Lower lobe of right lung (tissue), 2 donors: ENCODE measurements around the gene ABCD4. TPM values are rescaled to one million over a fixed set of nuclear protein-coding genes. Genes with fewer than 3 reads are reported as not detected.

ENCODE experiments used
- ATAC-seq, 2 donors: fragments of 200-7000 bp; cut with Tn5 transposase; one replicate each; pipeline ENCODE4 v1.9.1; 2020 to 2022; ENCODE audit warnings: mild to moderate bottlenecking in 2 of 2, moderate library complexity in 2 of 2
- DNase-seq: peaks from one replicate; pipeline ENCODE4 v3.0.0-alpha.2; 2020
- H3K27ac ChIP-seq: fragments of 200-600 bp; one replicate; pipeline ENCODE4 v1.8.0; 2022
- H3K27me3 ChIP-seq: fragments of 200-600 bp; one replicate; pipeline ENCODE4 v1.8.0; 2022; ENCODE audit warnings: low read depth
- H3K36me3 ChIP-seq: fragments of 200-600 bp; one replicate; pipeline ENCODE4 v1.8.0; 2022; ENCODE audit warnings: mild to moderate bottlenecking
- H3K4me1 ChIP-seq: fragments of 200-600 bp; one replicate; pipeline ENCODE4 v1.8.0; 2022
- H3K4me3 ChIP-seq: fragments of 200-600 bp; one replicate; pipeline ENCODE4 v1.8.0; 2022; ENCODE audit warnings: mild to moderate bottlenecking
- H3K9me3 ChIP-seq: fragments of 200-600 bp; one replicate; pipeline ENCODE4 v1.8.0; 2022
- intact Hi-C: fragments of 100-400 bp; cut with DNase I; formaldehyde crosslinking; loops from one replicate; pipeline ENCODE4 v1.11.0; 2022
- total RNA-seq: library from RNA; stranded (reverse); fragmentation: NEBNext Ultra II Directional; extraction: Animal tissue kit (Norgen Biotek cat#: 25700); gene quantifications from one replicate; pipeline ENCODE4 v1.2.1, GENCODE V29; 2021
- TF ChIP-seq, protein P1 (sequence below): fragments of 200-600 bp; IDR thresholded peaks from one replicate; pipeline ENCODE4 v1.8.0; 2022; ENCODE audit warnings: antibody characterized with exemption, mild to moderate bottlenecking
- donor health status: DM: no; HTN: yes; CAD: no; lungs with severe emphysema.

ABCD4 gene
- total RNA-seq, 1 donor from 2014 or later, result 53.3 TPM

DNA sequence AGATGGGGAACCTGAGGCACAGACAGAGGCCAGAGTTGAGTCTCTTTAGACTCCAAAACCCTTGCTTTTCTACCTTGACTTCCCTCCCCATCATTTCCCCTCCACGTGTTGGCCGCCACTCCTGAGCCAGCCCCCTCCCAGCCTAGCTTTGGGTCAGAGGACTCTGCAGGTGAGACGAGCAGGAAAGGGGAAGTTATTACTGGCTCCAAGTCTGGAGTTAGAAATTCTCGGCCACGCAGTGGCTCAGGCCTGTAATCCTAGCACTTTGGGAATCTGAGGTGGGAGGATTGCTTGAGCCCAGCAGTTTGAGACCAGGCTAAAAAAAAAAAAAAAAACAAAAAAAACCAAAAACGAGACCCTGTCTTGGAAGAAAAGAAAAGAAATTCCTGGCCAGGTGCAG is 54.7 kb downstream of the ABCD4 start:
- DNase-seq (no peak), ATAC-seq (no peak)
- no peak overlapping the region for H3K4me3 ChIP-seq
- peaks cover 6% of the 10 kb centered on the region for H3K4me1 ChIP-seq
- H3K27me3 ChIP-seq, result peaks cover 42% of the 10 kb centered on the region
- intact Hi-C loops, result no loop called here
- no peaks in the 10 kb centered on the region for H3K36me3 ChIP-seq
- H3K9me3 ChIP-seq, result no peaks in the 10 kb centered on the region
- TF ChIP-seq, protein P1, sequence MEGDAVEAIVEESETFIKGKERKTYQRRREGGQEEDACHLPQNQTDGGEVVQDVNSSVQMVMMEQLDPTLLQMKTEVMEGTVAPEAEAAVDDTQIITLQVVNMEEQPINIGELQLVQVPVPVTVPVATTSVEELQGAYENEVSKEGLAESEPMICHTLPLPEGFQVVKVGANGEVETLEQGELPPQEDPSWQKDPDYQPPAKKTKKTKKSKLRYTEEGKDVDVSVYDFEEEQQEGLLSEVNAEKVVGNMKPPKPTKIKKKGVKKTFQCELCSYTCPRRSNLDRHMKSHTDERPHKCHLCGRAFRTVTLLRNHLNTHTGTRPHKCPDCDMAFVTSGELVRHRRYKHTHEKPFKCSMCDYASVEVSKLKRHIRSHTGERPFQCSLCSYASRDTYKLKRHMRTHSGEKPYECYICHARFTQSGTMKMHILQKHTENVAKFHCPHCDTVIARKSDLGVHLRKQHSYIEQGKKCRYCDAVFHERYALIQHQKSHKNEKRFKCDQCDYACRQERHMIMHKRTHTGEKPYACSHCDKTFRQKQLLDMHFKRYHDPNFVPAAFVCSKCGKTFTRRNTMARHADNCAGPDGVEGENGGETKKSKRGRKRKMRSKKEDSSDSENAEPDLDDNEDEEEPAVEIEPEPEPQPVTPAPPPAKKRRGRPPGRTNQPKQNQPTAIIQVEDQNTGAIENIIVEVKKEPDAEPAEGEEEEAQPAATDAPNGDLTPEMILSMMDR, result no peak
- H3K27ac ChIP-seq, result no peak overlapping the region

DNA sequence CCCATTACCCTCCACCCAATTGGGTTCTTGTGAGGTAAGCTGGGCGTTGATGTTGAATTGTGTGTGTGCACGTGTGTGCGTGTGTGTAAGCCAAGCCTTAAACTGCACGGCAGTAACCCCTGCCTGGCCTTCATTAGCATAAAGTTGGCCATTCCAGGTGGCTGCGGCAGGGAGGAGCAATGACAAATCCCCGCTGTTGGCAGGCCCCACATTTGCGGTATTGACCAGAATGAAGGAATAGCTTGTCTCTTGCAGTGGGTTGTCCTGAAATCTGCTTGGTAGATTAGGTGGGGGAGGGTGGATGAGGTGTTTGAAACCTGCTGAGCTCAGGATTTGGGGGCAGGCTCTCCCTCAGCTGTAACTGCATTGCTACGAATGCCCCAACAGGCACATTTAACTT is 56.2 kb downstream of the ABCD4 start:
- Histone ChIP-seq H3K9me3 (no peaks in the 10 kb centered on the region), H3K4me3 (no peak overlapping the region), H3K36me3 (no peaks in the 10 kb centered on the region), H3K27me3 (peaks cover 57% of the 10 kb centered on the region), H3K4me1 (peaks cover 5% of the 10 kb centered on the region), H3K27ac (no peak overlapping the region)
- DNase-seq, result no peak
- intact Hi-C loops, result no loop called here
- no peak for ATAC-seq
- TF ChIP-seq, protein P1, result no peak

DNA sequence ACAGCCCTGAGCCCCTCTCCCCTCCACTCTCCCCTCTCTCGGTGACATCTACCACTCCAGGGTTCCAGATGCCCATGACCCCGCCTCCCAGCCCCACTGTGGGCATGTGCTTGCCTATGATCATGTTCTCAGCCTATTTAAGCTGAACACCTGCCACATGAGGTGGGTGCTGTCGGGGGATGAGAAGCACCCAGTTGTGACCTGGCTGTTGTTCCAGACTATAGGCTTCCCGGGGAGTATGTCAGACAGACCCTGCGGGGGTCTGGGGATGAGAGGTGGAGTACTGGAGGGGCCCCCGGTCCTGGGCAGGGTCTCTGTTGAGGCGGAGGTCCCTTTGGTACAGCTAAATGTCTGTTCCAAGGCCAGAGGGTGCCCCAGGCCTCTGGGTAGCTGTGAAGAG is 57.4 kb downstream of the ABCD4 start:
- H3K4me1 ChIP-seq, result peaks cover 14% of the 10 kb centered on the region
- intact Hi-C loops, result no loop called here
- ATAC-seq (no peak), DNase-seq (no peak)
- H3K27ac ChIP-seq, result no peak overlapping the region
- H3K9me3 ChIP-seq, result no peaks in the 10 kb centered on the region
- TF ChIP-seq, protein P1, result no peak
- H3K36me3 ChIP-seq, result no peaks in the 10 kb centered on the region
- no peak overlapping the region for H3K4me3 ChIP-seq
- H3K27me3 ChIP-seq, result peaks cover 69% of the 10 kb centered on the region

DNA sequence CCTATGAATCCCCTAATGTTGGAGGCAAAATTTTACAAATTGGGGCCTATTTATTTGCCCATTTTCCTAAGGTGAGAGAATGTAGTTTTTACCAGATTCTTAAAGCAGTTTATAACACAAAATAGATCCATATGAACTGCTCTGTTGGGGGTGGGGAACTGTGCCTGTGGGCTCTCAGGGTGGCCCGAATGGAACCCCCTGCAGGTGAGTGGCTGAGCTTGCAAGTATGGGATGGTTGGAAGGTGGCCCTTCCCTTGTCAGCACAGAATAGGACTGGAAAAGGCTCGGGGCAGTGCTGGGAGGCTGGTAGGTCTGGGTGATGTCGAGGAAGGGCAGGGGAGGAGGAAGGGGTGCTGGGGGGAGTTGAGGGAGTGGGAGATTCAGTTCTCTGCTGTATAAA is 58.6 kb downstream of the ABCD4 start:
- TF ChIP-seq, protein P1, result no peak
- ATAC-seq (no peak), DNase-seq (no peak)
- intact Hi-C loops, result no loop called here
- peaks cover 81% of the 10 kb centered on the region for H3K27me3 ChIP-seq
- no peaks in the 10 kb centered on the region for H3K36me3 ChIP-seq
- H3K4me1 ChIP-seq, result peaks cover 23% of the 10 kb centered on the region
- H3K9me3 ChIP-seq, result no peaks in the 10 kb centered on the region
- H3K27ac ChIP-seq, result no peak overlapping the region
- H3K4me3 ChIP-seq, result no peak overlapping the region

DNA sequence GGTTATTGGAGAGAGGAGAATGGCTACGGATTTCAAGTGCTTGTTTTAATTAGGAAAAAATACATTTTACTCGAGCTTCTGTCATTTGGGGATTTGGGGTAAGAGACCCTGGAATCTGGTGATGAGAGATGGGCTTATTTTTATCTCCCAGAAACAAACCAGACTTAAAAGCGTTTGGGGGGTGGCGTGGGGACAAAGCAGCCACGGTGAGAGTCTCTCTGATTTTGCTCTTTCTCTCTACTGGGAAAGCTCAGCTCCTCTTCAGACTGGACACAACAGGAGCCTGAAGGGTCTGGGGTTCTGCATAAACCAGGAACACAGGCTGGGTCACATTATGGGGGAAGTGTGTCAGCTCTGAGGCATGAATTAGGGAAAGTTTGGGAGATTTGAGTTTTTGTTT is 59.7 kb downstream of the ABCD4 start:
- intact Hi-C loops, result no loop called here
- peaks cover 92% of the 10 kb centered on the region for H3K27me3 ChIP-seq

DNA sequence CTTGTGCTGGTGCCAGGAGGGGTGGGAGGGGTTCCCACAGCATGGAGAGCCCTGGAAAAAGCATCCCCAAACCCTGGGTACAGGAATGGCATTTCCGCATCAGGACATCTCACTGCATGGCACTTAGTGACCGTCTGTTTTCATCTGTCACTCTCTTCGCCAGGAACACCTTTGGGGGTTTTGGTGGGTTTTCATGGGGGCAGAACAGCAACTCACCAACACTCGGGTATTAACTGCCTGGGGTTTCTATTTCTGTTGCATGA is 60.0 kb downstream of the ABCD4 start:
- peaks cover 23% of the 10 kb centered on the region for H3K4me1 ChIP-seq
- no peak overlapping the region for H3K4me3 ChIP-seq
- no peaks in the 10 kb centered on the region for H3K9me3 ChIP-seq
- peaks cover 95% of the 10 kb centered on the region for H3K27me3 ChIP-seq
- H3K36me3 ChIP-seq, result no peaks in the 10 kb centered on the region
- intact Hi-C loops, result no loop called here
- DNase-seq, result no peak
- no peak overlapping the region for H3K27ac ChIP-seq
- ATAC-seq, result no peak
- TF ChIP-seq, protein P1, result no peak

More for the DNA sequence above, 59.7 kb downstream of the ABCD4 start:
- Histone ChIP-seq H3K4me3 (no peak overlapping the region), H3K36me3 (no peaks in the 10 kb centered on the region), H3K4me1 (peaks cover 23% of the 10 kb centered on the region), H3K9me3 (no peaks in the 10 kb centered on the region), H3K27ac (no peak overlapping the region)
- TF ChIP-seq, protein P1, result no peak
- ATAC-seq (no peak), DNase-seq (no peak)
